ENCODE results near the gene ARHGAP28. TPM values are rescaled to one million over a fixed set of nuclear protein-coding genes. Genes with fewer than 3 reads are reported as not detected.

Gene ARHGAP28
- total RNA-seq, 1 donor from 2014 or later = 15.7 TPM

DNA sequence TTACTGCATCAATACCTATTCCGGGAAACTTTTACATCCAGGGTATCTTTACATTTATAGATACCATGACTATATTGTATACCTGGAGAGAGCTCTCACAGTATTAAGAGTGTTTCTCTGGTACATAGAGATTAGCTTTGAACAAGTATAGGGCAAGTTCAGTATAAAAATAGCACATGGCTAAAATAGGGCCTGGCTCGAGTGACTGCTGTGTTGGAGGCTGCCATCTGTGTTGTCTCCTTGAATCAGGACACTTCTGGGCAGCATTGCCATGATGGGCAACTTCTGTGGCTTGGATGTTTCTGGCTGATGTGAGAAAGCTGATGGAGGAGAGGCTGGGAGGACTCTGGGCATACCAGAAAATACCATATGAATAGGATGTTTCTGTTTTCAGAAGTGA, 18.7 kb downstream of the ARHGAP28 start:
- H3K4me1 ChIP-seq = no peaks in the 10 kb centered on the region
- H3K27me3 ChIP-seq = no peaks in the 10 kb centered on the region
- DNase-seq (no peak), ATAC-seq (no peak)
- H3K4me3 ChIP-seq = no peak overlapping the region
- no peak overlapping the region for H3K27ac ChIP-seq
- H3K9me3 ChIP-seq = no peaks in the 10 kb centered on the region
- intact Hi-C loops (cut with DNase I) = no loop called here
- no peaks in the 10 kb centered on the region for H3K36me3 ChIP-seq
- TF ChIP-seq, protein P1, sequence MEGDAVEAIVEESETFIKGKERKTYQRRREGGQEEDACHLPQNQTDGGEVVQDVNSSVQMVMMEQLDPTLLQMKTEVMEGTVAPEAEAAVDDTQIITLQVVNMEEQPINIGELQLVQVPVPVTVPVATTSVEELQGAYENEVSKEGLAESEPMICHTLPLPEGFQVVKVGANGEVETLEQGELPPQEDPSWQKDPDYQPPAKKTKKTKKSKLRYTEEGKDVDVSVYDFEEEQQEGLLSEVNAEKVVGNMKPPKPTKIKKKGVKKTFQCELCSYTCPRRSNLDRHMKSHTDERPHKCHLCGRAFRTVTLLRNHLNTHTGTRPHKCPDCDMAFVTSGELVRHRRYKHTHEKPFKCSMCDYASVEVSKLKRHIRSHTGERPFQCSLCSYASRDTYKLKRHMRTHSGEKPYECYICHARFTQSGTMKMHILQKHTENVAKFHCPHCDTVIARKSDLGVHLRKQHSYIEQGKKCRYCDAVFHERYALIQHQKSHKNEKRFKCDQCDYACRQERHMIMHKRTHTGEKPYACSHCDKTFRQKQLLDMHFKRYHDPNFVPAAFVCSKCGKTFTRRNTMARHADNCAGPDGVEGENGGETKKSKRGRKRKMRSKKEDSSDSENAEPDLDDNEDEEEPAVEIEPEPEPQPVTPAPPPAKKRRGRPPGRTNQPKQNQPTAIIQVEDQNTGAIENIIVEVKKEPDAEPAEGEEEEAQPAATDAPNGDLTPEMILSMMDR (IDR thresholded peaks at IDR 0.05) = no peak

GRCh38 chr18:6750411-6750810, 20.9 kb downstream of the ARHGAP28 start:
- Histone ChIP-seq H3K27ac (no peak overlapping the region), H3K4me1 (no peaks in the 10 kb centered on the region), H3K36me3 (no peaks in the 10 kb centered on the region), H3K9me3 (no peaks in the 10 kb centered on the region), H3K27me3 (no peaks in the 10 kb centered on the region), H3K4me3 (no peak overlapping the region)
- no peak for DNase-seq
- ATAC-seq = no peak
- intact Hi-C loops (cut with DNase I) = no loop called here
- TF ChIP-seq, protein P1 (IDR thresholded peaks at IDR 0.05) = no peak

GRCh38 chr18:6751222-6751621, 21.7 kb downstream of the ARHGAP28 start:
- TF ChIP-seq, protein P1 (IDR thresholded peaks at IDR 0.05) = no peak
- no peak for DNase-seq
- H3K9me3 ChIP-seq = no peaks in the 10 kb centered on the region
- no peak overlapping the region for H3K4me3 ChIP-seq
- H3K27me3 ChIP-seq = no peaks in the 10 kb centered on the region
- no peaks in the 10 kb centered on the region for H3K36me3 ChIP-seq
- peak overlapping the region; percentile 20 for H3K27ac ChIP-seq
- ATAC-seq = no peak
- H3K4me1 ChIP-seq = no peaks in the 10 kb centered on the region
- intact Hi-C loops (cut with DNase I) = no loop called here

DNA sequence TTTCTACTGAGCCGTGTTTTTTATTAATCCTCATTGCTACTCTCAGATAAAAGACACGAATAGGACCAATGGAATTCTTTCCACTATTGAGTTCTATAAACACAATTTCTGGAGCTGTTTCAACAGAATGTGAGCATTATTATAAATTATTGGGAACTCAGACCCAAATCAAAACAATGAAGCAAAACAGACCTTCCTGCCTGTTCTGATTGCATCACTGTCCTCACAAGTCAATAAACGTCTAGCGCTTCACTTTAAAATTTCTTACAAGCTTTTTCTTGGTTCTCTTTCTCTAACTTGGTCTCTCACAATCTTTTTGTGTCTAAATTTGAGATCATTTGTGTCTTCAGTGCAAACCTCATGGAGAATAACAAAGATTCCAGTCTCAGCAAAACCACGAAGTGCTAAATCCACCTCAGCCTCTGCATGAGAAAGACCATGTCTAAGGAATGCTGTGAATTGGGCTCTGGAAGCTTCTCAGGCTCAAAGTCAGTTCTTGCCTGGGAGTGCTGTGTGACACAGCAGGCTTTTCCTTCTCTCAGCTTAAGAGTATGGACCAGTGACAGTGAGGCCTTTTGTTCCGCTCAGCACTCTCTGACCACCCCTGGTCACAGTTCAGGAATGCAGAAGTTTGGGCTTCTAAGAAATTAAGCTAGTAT, 22.8 kb downstream of the ARHGAP28 start:
- Histone ChIP-seq H3K36me3 (no peaks in the 10 kb centered on the region), H3K4me3 (no peak overlapping the region), H3K4me1 (no peaks in the 10 kb centered on the region), H3K27me3 (no peaks in the 10 kb centered on the region), H3K9me3 (no peaks in the 10 kb centered on the region), H3K27ac (peak overlapping the region; percentile 20)
- intact Hi-C loops (cut with DNase I) = no loop called here
- peak; percentile 19 for ATAC-seq
- DNase-seq = no peak
- TF ChIP-seq, protein P1 (IDR thresholded peaks at IDR 0.05) = no peak

- Histone ChIP-seq H3K27me3 (no peaks in the 10 kb centered on the region), H3K36me3 (no peaks in the 10 kb centered on the region), H3K9me3 (no peaks in the 10 kb centered on the region), H3K27ac (no peak overlapping the region), H3K4me1 (no peaks in the 10 kb centered on the region), H3K4me3 (no peak overlapping the region)
- DNase-seq (no peak), ATAC-seq (no peak)
- intact Hi-C loops (cut with DNase I) = no loop called here
- TF ChIP-seq, protein P1 (IDR thresholded peaks at IDR 0.05) = no peak
Measured at GRCh38 chr18:6755107-6755506, 25.6 kb downstream of the ARHGAP28 start.

DNA sequence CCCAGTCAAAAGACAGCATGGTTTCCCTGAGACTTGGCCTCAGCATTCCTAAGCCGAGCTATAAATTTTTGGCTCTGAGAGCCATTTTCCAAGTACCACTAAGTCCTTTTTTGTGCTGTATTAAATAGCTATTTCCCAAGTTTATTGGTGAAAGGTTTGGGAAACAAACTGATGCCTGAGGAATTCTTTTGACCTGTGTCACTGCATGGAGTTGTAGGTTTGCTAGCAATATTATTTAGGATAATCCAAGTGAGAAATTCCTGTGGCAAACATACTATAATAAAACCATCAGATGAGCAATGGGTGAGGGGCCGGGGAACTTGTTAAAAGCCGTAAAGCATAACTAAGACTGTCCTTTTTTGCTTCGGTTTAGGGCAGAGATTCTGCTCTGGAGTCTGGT, 28.4 kb downstream of the ARHGAP28 start:
- Histone ChIP-seq H3K27me3 (no peaks in the 10 kb centered on the region), H3K4me1 (no peaks in the 10 kb centered on the region), H3K4me3 (no peak overlapping the region), H3K36me3 (no peaks in the 10 kb centered on the region), H3K9me3 (no peaks in the 10 kb centered on the region), H3K27ac (no peak overlapping the region)
- ATAC-seq (no peak), DNase-seq (no peak)
- intact Hi-C loops (cut with DNase I) = no loop called here
- TF ChIP-seq, protein P1 (IDR thresholded peaks at IDR 0.05) = no peak
